Stimulated activated CD8-positive, alpha-beta memory T cell treated with anti-CD3 and anti-CD28 coated beads, Interleukin-2, amount 100 ng/mL, for 1 hour (primary cell): ENCODE data around the gene CEP192.
"Not testable (repeated sequence)": the region's sequence is repeated elsewhere in the genome, so short reads cannot be mapped to it uniquely, and the experiment has no call there.

ENCODE experiments used
- DNase-seq, 2 donors: peaks; one replicate each; pipeline ENCODE4 v3.0.0-alpha.2; 2020; ENCODE audit warnings: low read depth in 2 of 2

The CEP192 gene, protein sequence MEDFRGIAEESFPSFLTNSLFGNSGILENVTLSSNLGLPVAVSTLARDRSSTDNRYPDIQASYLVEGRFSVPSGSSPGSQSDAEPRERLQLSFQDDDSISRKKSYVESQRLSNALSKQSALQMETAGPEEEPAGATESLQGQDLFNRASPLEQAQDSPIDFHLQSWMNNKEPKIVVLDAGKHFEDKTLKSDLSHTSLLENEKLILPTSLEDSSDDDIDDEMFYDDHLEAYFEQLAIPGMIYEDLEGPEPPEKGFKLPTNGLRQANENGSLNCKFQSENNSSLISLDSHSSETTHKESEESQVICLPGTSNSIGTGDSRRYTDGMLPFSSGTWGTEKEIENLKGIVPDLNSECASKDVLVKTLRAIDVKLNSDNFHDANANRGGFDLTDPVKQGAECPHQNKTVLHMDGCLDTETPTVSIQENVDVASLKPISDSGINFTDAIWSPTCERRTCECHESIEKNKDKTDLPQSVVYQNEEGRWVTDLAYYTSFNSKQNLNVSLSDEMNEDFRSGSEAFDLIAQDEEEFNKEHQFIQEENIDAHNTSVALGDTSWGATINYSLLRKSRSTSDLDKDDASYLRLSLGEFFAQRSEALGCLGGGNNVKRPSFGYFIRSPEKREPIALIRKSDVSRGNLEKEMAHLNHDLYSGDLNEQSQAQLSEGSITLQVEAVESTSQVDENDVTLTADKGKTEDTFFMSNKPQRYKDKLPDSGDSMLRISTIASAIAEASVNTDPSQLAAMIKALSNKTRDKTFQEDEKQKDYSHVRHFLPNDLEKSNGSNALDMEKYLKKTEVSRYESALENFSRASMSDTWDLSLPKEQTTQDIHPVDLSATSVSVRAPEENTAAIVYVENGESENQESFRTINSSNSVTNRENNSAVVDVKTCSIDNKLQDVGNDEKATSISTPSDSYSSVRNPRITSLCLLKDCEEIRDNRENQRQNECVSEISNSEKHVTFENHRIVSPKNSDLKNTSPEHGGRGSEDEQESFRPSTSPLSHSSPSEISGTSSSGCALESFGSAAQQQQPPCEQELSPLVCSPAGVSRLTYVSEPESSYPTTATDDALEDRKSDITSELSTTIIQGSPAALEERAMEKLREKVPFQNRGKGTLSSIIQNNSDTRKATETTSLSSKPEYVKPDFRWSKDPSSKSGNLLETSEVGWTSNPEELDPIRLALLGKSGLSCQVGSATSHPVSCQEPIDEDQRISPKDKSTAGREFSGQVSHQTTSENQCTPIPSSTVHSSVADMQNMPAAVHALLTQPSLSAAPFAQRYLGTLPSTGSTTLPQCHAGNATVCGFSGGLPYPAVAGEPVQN (N-terminal part only)

DNA sequence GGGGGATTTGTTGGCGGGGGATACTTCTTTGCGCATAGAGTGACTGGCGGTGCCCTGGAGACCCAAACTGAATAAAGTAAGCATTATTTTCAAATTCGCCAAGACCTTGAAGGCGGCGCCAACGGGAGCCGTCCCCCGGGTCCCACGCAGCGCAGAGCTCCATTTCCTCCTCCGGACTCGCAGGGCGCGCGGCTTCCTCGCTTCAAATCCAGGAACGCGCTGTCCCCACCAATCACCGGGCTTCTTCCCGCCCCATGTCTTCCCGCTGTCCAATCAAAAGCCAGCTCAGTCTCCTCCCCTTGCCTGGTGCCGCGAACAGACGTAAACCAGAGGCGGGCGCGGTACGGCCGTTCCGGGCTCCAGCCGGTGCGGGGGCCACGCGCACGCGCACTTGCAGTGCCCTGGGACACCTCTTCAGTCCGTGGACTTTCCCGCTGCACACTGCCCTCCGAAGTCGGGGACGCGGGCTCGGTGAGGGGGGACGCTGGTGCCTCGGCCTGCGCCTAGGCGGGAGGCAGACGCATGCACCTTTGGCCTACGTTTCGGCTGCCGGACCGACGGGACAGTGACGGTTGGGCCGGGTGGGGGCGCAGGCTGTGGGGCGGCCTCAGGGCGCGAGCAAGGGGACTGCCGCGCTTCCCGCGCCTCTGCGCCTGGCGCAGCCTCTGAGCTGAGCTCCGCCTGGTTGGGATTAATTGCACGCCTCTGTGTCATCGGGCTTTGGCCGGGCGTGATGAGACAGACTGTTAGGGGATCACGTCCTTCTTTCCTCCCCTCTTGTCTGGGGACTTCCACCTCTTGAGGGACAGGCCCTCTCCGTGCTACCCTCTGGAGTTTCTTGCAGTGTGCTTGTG lies at the start of gene CEP192:
CEP192 (plus strand) TSS at position 396 of the 854 bp plus-strand sequence. CDS start 8,063 bp downstream, outside the sequence.
- DNase-seq: peak; percentile 92 to 94

GRCh38 chr18:12943215-12943614 lies 47.9 kb upstream of the CEP192 start:
- no peak for DNase-seq

GRCh38 chr18:12944709-12945108 lies 46.5 kb upstream of the CEP192 start:
- no peak for DNase-seq

- DNase-seq: no peak
Measured at GRCh38 chr18:12946549-12947284, 44.4 kb upstream of the CEP192 start.

GRCh38 chr18:12947285-12948049 lies 43.7 kb upstream of the CEP192 start, which contains the start of gene SEH1L:
TSS of gene SEH1L (plus strand) at chr18:12948011. CDS start at chr18:12948122, 111 bp downstream.
- peak; percentile 99 to 100 for DNase-seq

GRCh38 chr18:12948050-12948804 lies 42.9 kb upstream of the CEP192 start:
- peak; percentile 93 to 97 for DNase-seq

- no peak for DNase-seq
Measured at GRCh38 chr18:12958478-12958877, 32.7 kb upstream of the CEP192 start.

- no peak for DNase-seq
Measured at GRCh38 chr18:12960395-12960794, 30.8 kb upstream of the CEP192 start.

GRCh38 chr18:12960853-12961397 lies 30.2 kb upstream of the CEP192 start:
- no peak for DNase-seq

GRCh38 chr18:12963069-12963468 lies 28.1 kb upstream of the CEP192 start:
- DNase-seq: no peak

DNA sequence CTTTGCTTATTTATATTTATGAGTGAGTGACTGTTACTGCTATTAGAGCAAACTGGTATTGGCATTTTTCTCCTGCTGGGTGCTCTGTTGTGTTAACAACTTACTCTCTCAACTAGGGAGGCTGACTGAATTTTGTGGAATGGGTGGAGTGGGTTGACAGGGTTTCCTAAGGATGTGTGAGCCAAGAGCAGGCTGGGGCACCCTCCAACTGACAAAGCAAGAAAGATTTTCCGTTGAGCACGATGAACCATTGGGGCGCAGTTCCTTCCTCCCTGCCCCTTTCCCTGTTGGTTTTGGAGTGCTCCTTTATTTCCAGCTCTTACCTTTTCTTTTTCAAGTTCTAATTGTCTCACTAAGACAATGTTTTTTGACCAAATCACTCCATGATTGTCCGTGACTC lies 23.0 kb upstream of the CEP192 start:
- DNase-seq: no peak

- no peak for DNase-seq
Measured at GRCh38 chr18:12968619-12969018, 22.5 kb upstream of the CEP192 start.

GRCh38 chr18:12973562-12974213 lies 17.5 kb upstream of the CEP192 start:
- no peak for DNase-seq

DNA sequence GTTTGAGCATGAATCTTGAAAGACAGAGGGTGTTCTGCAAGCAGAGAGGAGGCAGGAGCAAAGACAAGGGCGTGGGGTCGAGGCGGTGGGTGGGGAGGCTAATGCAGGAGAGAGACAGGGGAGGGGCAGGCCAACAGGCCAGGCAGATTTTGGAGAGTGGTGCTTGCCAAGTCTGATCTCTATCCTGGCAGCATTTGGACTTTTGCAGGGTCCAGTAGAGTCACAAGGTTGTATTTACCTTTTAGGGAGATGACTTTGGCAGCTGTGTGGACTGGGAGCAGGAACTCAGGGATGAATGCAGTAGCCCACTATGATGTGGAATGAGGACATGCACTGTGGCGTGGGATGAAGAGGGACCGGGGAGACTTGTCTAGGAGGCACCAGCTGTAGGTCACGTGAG lies 15.7 kb upstream of the CEP192 start:
- no peak for DNase-seq

GRCh38 chr18:12976305-12976704 lies 14.9 kb upstream of the CEP192 start:
- no peak for DNase-seq

DNA sequence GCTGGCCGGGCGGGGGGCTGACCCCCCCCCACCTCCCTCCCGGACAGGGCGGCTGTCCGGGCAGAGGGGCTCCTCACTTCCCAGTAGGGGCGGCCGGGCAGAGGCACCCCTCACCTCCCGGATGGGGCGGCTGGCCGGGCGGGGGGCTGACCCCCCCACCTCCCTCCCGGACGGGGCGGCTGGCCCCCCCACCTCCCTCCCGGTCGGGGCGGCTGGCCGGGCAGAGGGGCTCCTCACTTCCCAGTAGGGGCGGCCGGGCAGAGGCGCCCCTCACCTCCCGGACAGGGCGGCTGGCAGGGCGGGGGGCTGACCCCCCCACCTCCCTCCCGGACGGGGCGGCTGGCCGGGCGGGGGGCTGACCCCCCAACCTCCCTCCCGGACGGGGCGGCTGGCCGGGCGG lies 11.1 kb upstream of the CEP192 start:
- not testable (repeated sequence) for DNase-seq

- DNase-seq: no peak
Measured at GRCh38 chr18:12989397-12990122, 1.6 kb upstream of the CEP192 start.
